ENCODE results near the gene OGFOD3.

The OGFOD3 gene

GRCh38 chr17:82443465-82444283, 25.3 kb upstream of the OGFOD3 start:
- no peak for DNase-seq
- H3K4me1 ChIP-seq = peaks cover 10% of the 10 kb centered on the region
- H3K27me3 ChIP-seq = no peaks in the 10 kb centered on the region
- no peak for TF ChIP-seq CTCF (IDR thresholded peaks at IDR 0.05; ENCODE audit: low read depth, low read length)
- H3K36me3 ChIP-seq = no peaks in the 10 kb centered on the region; the same call in none of the 2 replicates
- no peaks in the 10 kb centered on the region for H3K9me3 ChIP-seq
- H3K4me3 ChIP-seq (ENCODE audit: low read depth, low read length) = no peak overlapping the region

GRCh38 chr17:82442643-82443464, 24.5 kb upstream of the OGFOD3 start:
- H3K4me3 ChIP-seq (ENCODE audit: low read depth, low read length) = no peak overlapping the region

GRCh38 chr17:82441691-82442487, 23.5 kb upstream of the OGFOD3 start:
- H3K36me3 ChIP-seq = no peaks in the 10 kb centered on the region; the same call in none of the 2 replicates
- no peaks in the 10 kb centered on the region for H3K27me3 ChIP-seq
- no peak overlapping the region for H3K4me3 ChIP-seq (ENCODE audit: low read depth, low read length)
- no peak for TF ChIP-seq CTCF (IDR thresholded peaks at IDR 0.05; ENCODE audit: low read depth, low read length)
- H3K9me3 ChIP-seq = no peaks in the 10 kb centered on the region
- H3K4me1 ChIP-seq = peaks cover 10% of the 10 kb centered on the region
- no peak for DNase-seq

More at GRCh38 chr17:82442643-82443464, 24.5 kb upstream of the OGFOD3 start:
- TF ChIP-seq CTCF (IDR thresholded peaks at IDR 0.05; ENCODE audit: low read depth, low read length) = no peak
- Histone ChIP-seq H3K9me3 (no peaks in the 10 kb centered on the region), H3K36me3 (no peaks in the 10 kb centered on the region; the same call in none of the 2 replicates), H3K27me3 (no peaks in the 10 kb centered on the region), H3K4me1 (peaks cover 10% of the 10 kb centered on the region)
- no peak for DNase-seq

GRCh38 chr17:82440991-82441627, 22.7 kb upstream of the OGFOD3 start:
- no peaks in the 10 kb centered on the region for H3K9me3 ChIP-seq
- H3K27me3 ChIP-seq = no peaks in the 10 kb centered on the region
- H3K4me3 ChIP-seq (ENCODE audit: low read depth, low read length) = no peak overlapping the region
- H3K4me1 ChIP-seq = peaks cover 10% of the 10 kb centered on the region
- H3K36me3 ChIP-seq = no peaks in the 10 kb centered on the region; the same call in none of the 2 replicates
- DNase-seq = peak; percentile 52
- TF ChIP-seq CTCF (IDR thresholded peaks at IDR 0.05; ENCODE audit: low read depth, low read length) = no peak

- DNase-seq = no peak
- Histone ChIP-seq H3K4me3 (ENCODE audit: low read depth, low read length) (no peak overlapping the region), H3K4me1 (peaks cover 10% of the 10 kb centered on the region), H3K36me3 (no peaks in the 10 kb centered on the region; the same call in none of the 2 replicates), H3K9me3 (no peaks in the 10 kb centered on the region), H3K27me3 (no peaks in the 10 kb centered on the region)
- TF ChIP-seq CTCF (IDR thresholded peaks at IDR 0.05; ENCODE audit: low read depth, low read length) = no peak
These were observed 22.1 kb upstream of the OGFOD3 start for GRCh38 chr17:82440469-82440981.
